Activated CD4-positive, alpha-beta T cell treated with anti-CD3 and anti-CD28 coated beads, Interleukin-2, amount 50 U/mL, for 4 hours (primary cell): ENCODE results near the gene WDR45B.
"Not testable (repeated sequence)": the region's sequence is repeated elsewhere in the genome, so short reads cannot be mapped to it uniquely, and the experiment has no call there.

Experiments used
- DNase-seq, 2 experiments: peaks; one replicate each; pipeline ENCODE4 v3.0.0-alpha.2; 2020

The WDR45B gene

GRCh38 chr17:82577300-82577699, 70.9 kb downstream of the WDR45B start:
- DNase-seq = no peak

GRCh38 chr17:82575581-82576221, 72.5 kb downstream of the WDR45B start:
- DNase-seq = not testable (repeated sequence)

DNA sequence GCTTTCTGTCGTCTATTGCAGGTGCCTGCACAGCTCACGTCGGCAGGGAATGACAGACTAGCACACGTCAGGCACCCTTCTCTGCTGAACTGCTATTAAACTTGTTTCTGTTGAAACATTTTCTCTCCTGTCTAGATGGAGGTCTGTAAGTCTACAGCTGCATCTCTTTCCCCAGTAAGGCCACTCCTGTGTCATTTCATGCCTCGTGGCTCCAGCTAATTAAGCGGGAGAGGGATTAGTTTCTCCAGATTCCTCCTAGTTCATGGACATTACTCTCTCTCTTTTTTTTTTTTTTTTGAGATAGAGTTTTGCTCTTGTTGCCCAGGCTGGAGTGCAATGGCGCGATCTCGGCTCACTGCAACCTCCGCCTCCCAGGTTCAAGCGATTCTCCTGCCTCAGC, 74.2 kb downstream of the WDR45B start:
- no peak for DNase-seq

GRCh38 chr17:82571855-82572254, 76.4 kb downstream of the WDR45B start:
- no peak for DNase-seq

GRCh38 chr17:82570277-82570676, 78.0 kb downstream of the WDR45B start:
- no peak for DNase-seq

DNA sequence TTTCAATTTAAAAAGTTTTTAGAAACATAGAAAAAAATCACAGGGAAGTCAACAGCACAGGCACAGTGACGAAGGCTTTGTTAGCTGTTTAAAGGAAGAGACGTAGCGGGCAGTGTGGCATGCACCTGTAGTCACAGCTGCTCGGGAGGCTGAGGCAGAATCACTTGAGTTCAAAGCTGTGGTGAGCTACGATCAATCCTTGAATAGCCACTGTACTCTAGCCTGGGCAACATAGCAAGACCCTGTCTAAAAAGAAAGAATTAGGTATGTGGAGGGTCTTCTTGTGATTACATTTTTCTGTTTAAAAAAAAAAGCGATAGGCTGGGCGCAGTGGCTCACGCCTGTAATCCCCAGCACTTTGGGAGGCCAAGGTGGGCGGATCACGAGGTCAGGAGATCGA, 78.6 kb downstream of the WDR45B start:
- no peak for DNase-seq

DNA sequence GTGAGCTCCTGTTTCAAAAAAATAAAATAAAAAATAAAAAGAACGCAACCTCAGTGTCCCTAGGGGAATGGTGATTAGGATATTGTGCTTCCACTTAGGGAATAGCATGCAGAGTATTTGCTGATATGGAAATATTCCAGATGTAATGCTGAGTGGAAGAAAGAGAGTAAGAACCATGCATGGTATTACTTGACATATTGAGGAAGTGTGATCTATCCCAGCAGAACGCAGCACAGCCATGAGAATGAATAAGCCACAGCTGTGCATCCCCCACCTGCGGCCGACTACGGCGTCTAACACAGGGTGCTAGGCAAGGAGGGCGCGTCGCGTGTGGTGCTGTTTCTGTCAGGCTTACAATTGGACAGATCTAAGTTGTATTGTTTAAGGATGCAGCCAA, 79.2 kb downstream of the WDR45B start:
- no peak for DNase-seq

DNA sequence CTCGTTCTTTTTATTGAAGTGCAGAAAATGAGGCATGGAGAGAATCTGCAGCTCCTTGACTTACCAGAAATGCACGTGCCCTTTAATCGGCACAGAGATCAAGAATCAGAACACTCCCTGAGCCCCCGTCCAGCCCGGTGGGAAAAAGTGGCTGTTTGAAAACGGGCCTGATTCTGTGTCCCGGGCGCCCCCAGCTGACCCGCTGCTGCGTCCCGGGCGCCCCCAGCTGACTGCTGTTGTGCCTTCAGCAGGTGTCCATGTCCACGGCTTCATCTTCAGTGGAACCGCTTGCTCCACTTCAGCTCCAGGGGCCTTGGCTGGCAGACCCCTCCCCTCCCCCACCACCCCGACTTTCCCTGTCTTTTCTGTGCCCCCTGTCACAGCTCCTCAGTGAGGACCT, 81.0 kb downstream of the WDR45B start:
- DNase-seq = no peak

DNA sequence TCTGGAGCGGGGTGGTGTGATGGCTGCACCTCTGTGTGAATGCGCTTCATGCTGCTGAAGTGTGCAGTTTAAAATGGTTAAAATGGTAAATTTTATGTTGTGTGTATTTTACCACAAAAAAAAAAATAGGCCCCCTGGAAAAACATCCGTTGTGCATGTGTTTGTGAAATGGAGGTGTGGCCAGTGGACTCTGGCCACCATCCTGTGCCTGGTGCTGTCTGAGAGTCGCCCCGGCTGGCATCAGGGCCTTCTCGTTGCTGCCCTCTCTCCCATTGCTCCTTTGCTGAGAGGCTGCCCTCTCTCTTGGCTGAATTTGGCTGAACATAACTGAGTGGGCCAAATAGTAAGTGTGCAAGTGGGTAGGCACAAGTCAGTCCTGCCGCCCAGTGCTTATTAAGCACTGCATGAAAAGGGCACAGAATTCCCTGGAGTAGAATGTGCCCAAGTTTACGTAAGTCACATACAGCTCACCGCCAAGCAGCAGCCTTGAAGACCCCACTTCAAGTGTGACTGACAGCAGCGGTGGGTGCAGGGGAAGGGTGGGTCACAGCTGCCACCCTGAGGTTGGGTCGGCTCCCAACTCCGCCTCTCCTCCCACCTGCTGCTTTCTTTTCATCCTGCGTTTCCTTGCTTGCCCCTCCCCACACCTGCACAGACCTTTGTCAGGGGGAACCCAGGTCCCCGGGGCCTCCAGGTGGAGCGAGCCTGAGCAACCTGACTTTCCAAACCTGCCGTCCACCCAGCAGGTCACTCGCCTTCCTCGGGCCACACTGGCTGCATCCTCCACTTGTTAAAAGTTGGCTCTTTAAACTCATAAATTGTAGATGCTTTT, 81.9 kb downstream of the WDR45B start:
- no peak for DNase-seq

DNA sequence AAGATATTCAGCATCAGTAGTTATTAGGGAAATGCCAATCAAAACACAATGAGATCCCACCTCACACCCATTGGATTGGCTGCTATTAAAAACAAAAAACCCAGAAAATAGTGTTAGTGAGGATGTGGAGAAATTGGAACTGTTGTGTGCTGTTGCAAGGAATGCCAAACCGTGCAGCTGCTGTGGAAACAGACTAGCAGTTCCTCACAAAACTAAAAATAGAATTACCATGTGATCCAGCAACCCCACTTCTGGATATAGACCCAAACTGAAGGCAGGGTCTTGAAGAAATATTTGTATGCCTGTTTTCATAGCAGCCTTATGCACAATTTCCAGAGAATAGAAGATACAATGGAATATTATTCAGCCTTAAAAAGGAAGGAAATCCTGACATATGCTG, 82.7 kb downstream of the WDR45B start:
- DNase-seq = no peak
